Mucosa of descending colon (tissue), 3 donors: Measurements from ENCODE around the gene TMEM271. TPM values are rescaled to one million over a fixed set of nuclear protein-coding genes. Genes with fewer than 3 reads are reported as not detected.
"Not testable (repeated sequence)": the region's sequence is repeated elsewhere in the genome, so short reads cannot be mapped to it uniquely, and the experiment has no call there.

Experiments used
- ATAC-seq: fragments of 200-7000 bp; cut with Tn5 transposase; one replicate; pipeline ENCODE4 v1.9.1; 2020; ENCODE audit warnings: mild to moderate bottlenecking, moderate library complexity
- DNase-seq, 3 donors: peaks; one replicate each; pipeline ENCODE4 v3.0.0-alpha.2; 2020
- H3K36me3 ChIP-seq: fragments of 200-600 bp; one replicate; pipeline ENCODE4 v1.8.0; 2021; ENCODE audit warnings: low read depth, mild to moderate bottlenecking
- H3K4me1 ChIP-seq: fragments of 200-600 bp; one replicate; pipeline ENCODE4 v1.8.0; 2021; ENCODE audit warnings: low read depth, mild to moderate bottlenecking
- H3K4me3 ChIP-seq: fragments of 200-600 bp; one replicate; pipeline ENCODE4 v1.8.0; 2021; ENCODE audit warnings: mild to moderate bottlenecking
- H3K9me3 ChIP-seq: fragments of 200-600 bp; one replicate; pipeline ENCODE4 v1.8.0; 2021; ENCODE audit warnings: mild to moderate bottlenecking
- CTCF ChIP-seq: fragments of 200-600 bp; IDR thresholded peaks from one replicate; pipeline ENCODE4 v1.8.0; 2022; ENCODE audit warnings: antibody characterized with exemption, mild to moderate bottlenecking
- intact Hi-C, 2 donors: fragments of 100-400 bp; cut with DNase I in 1 of 2; cut with micrococcal nuclease in 1 of 2; formaldehyde crosslinking; loops; one replicate each; pipeline versions ENCODE4 v1.11.0 to v1.11.1; 2022; cut with DNase I, micrococcal nuclease
- total RNA-seq, 3 donors: library from RNA; stranded (reverse); fragmentation: NEBNext Ultra II Directional in 2 of 3; extraction: Animal tissue kit (Norgen Biotek cat#: 25700) in 2 of 3; gene quantifications; one replicate each; pipeline versions ENCODE4 v1.2.1 to v1.2.4, GENCODE V29; 2021 to 2023
- donor health status: DM: no; HTN: no; CAD: no; lungs with moderate emphysema.
- donor health status: DM: no; HTN: no; CAD: no.
- donor health status: DM: no; HTN: yes; CAD: no.

TMEM271 gene
- total RNA-seq, 3 donors from 2014 or later: 0.35 TPM; not detected in 2

- no peaks in the 10 kb centered on the region for H3K9me3 ChIP-seq
- H3K4me1 ChIP-seq: no peaks in the 10 kb centered on the region
- no peaks in the 10 kb centered on the region for H3K36me3 ChIP-seq
- DNase-seq (no peak), ATAC-seq (no peak)
- H3K4me3 ChIP-seq: no peak overlapping the region
- intact Hi-C loops: no loop called here
- TF ChIP-seq CTCF: no peak
Observed at GRCh38 chr4:566035-566434, 10.1 kb downstream of the TMEM271 start.

- H3K9me3 ChIP-seq, H3K4me3 ChIP-seq, DNase-seq, H3K36me3 ChIP-seq, ATAC-seq, H3K4me1 ChIP-seq, intact Hi-C loops: not testable (repeated sequence)
Observed at GRCh38 chr4:565614-566013, 10.5 kb downstream of the TMEM271 start.

- intact Hi-C loops, H3K4me3 ChIP-seq, H3K4me1 ChIP-seq, H3K36me3 ChIP-seq, DNase-seq, ATAC-seq, H3K9me3 ChIP-seq: not testable (repeated sequence)
Observed at GRCh38 chr4:562458-562857, 13.6 kb downstream of the TMEM271 start.

- Histone ChIP-seq H3K9me3 (no peaks in the 10 kb centered on the region), H3K4me3 (no peak overlapping the region), H3K4me1 (no peaks in the 10 kb centered on the region), H3K36me3 (no peaks in the 10 kb centered on the region)
- TF ChIP-seq CTCF: no peak
- ATAC-seq (no peak), DNase-seq (no peak)
- intact Hi-C loops: no loop called here
Observed at GRCh38 chr4:561426-561825, 14.7 kb downstream of the TMEM271 start.

- no peak for DNase-seq
- Histone ChIP-seq H3K4me1 (no peaks in the 10 kb centered on the region), H3K36me3 (no peaks in the 10 kb centered on the region), H3K4me3 (no peak overlapping the region), H3K9me3 (no peaks in the 10 kb centered on the region)
- TF ChIP-seq CTCF: no peak
- intact Hi-C loops: no loop called here
- ATAC-seq: no peak
Observed at GRCh38 chr4:560731-561291, 15.3 kb downstream of the TMEM271 start.

- DNase-seq (no peak), ATAC-seq (no peak)
- Histone ChIP-seq H3K36me3 (no peaks in the 10 kb centered on the region), H3K4me3 (no peak overlapping the region), H3K4me1 (no peaks in the 10 kb centered on the region), H3K9me3 (no peaks in the 10 kb centered on the region)
- intact Hi-C loops: no loop called here
- no peak for TF ChIP-seq CTCF
Observed at GRCh38 chr4:560061-560460, 16.0 kb downstream of the TMEM271 start.
